ENCODE data around the gene SLC33A1.

DNA sequence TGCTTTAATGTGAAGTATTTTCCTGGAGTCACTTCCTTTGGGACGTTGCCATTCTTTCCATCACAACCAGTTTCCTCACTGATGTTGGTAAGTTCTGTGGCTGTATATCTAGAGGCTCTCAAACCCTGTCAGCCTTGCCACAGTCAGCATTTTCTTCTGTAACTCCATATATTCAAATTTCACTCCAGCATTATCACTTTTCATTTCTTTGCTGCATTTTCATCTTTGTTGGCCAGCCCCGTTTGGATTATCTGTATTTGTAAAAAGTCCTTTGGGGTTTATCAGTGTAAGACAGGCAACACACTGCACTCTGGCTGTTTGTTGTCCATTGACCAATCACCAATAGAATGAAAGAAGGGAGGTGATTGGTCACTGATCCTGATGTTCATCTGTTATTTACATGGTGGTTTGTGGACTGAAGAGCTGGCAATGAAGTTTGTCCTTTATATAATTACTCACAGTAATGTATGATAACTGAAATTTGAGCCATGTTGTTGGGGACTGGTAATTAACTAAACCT is 36.5 kb upstream of the SLC33A1 start:
- no peak for TF ChIP-seq POLR2AphosphoS5 (IDR thresholded peaks at IDR 0.05; ENCODE audit: insufficient read depth in 1 of 2, low read depth in 1 of 2)
- TF ChIP-seq, protein P1, sequence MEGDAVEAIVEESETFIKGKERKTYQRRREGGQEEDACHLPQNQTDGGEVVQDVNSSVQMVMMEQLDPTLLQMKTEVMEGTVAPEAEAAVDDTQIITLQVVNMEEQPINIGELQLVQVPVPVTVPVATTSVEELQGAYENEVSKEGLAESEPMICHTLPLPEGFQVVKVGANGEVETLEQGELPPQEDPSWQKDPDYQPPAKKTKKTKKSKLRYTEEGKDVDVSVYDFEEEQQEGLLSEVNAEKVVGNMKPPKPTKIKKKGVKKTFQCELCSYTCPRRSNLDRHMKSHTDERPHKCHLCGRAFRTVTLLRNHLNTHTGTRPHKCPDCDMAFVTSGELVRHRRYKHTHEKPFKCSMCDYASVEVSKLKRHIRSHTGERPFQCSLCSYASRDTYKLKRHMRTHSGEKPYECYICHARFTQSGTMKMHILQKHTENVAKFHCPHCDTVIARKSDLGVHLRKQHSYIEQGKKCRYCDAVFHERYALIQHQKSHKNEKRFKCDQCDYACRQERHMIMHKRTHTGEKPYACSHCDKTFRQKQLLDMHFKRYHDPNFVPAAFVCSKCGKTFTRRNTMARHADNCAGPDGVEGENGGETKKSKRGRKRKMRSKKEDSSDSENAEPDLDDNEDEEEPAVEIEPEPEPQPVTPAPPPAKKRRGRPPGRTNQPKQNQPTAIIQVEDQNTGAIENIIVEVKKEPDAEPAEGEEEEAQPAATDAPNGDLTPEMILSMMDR (IDR thresholded peaks at IDR 0.05), result no peak

All from vagina (tissue), 2 donors.